SK-N-SH treated with all-trans-retinoic acid at 6 μM for 48 hours (cell line): ENCODE data around the gene CRADD.

Experiments used
- ATAC-seq: fragments of 200-7000 bp; cut with Tn5 transposase; 3 replicates; pipeline ENCODE4 v1.9.1; 2020; ENCODE audit warnings: mild to moderate bottlenecking, moderate library complexity
- ARNTL ChIP-seq: fragments of 450-650 bp; formaldehyde crosslinking; IDR thresholded peaks from 2 replicates; pipeline ENCODE4 v1.5.0; 2020; ENCODE audit warnings: low read depth, mild to moderate bottlenecking, moderate library complexity, borderline replicate concordance
- BACH2 ChIP-seq: fragments of 250-450 bp; sonication (Bioruptor Pico); IDR thresholded peaks from 2 replicates; pipeline ENCODE4 v1.9.0; 2021; ENCODE audit warnings: mild to moderate bottlenecking, borderline replicate concordance
- CREB5 ChIP-seq: fragments of 250-450 bp; sonication (Bioruptor Pico); IDR thresholded peaks from 2 replicates; pipeline ENCODE4 v1.5.1; 2020; ENCODE audit warnings: low read depth, mild to moderate bottlenecking, moderate library complexity
- CSDC2 ChIP-seq: fragments of 250-450 bp; sonication (Bioruptor Pico); IDR thresholded peaks from 2 replicates; pipeline ENCODE4 v1.5.0; 2020; ENCODE audit warnings: mild to moderate bottlenecking, moderate library complexity
- CSRNP3 ChIP-seq: fragments of 250-450 bp; sonication (Bioruptor Pico); IDR thresholded peaks from 2 replicates; pipeline ENCODE4 v1.5.1; 2021; ENCODE audit warnings: mild to moderate bottlenecking, moderate library complexity
- ESRRG ChIP-seq: fragments of 250-450 bp; sonication (Bioruptor Pico); IDR thresholded peaks from 2 replicates; pipeline ENCODE4 v1.6.1; 2021; ENCODE audit warnings: mild to moderate bottlenecking
- GLIS3 ChIP-seq: fragments of 250-450 bp; sonication (Bioruptor Pico); IDR thresholded peaks from 2 replicates; pipeline ENCODE4 v1.5.0; 2020; ENCODE audit warnings: mild to moderate bottlenecking, moderate library complexity
- ISL1 ChIP-seq: fragments of 250-450 bp; sonication (Bioruptor Pico); IDR thresholded peaks from 2 replicates; pipeline ENCODE4 v2.1.2; 2022; ENCODE audit warnings: mild to moderate bottlenecking, moderate library complexity
- OSR1 ChIP-seq: fragments of 250-450 bp; sonication (Bioruptor Pico); IDR thresholded peaks from 2 replicates; pipeline ENCODE4 v1.8.0; 2022; ENCODE audit warnings: moderate library complexity, mild to moderate bottlenecking, inconsistent platforms
- PATZ1 ChIP-seq: fragments of 250-450 bp; sonication (Bioruptor Pico); IDR thresholded peaks from 2 replicates; pipeline ENCODE4 v1.8.0; 2020; ENCODE audit warnings: mild to moderate bottlenecking, moderate library complexity, borderline replicate concordance
- PPARA ChIP-seq: fragments of 250-450 bp; sonication (Bioruptor Pico); IDR thresholded peaks from 2 replicates; pipeline ENCODE4 v1.5.0; 2020; ENCODE audit warnings: mild to moderate bottlenecking, borderline replicate concordance
- RARB ChIP-seq: fragments of 250-450 bp; sonication (Bioruptor Pico); IDR thresholded peaks from 2 replicates; pipeline ENCODE4 v1.8.0; 2021; ENCODE audit warnings: mild to moderate bottlenecking, moderate library complexity
- TCF4 ChIP-seq: fragments of 250-450 bp; sonication (Bioruptor Pico); IDR thresholded peaks from 2 replicates; pipeline ENCODE4 v1.8.0; 2021; ENCODE audit warnings: mild to moderate bottlenecking, moderate library complexity, borderline replicate concordance
- TOX ChIP-seq: fragments of 250-450 bp; sonication (Bioruptor Pico); IDR thresholded peaks from 2 replicates; pipeline ENCODE4 v1.8.0; 2021; ENCODE audit warnings: mild to moderate bottlenecking, moderate library complexity, borderline replicate concordance
- TSHZ2 ChIP-seq: fragments of 250-450 bp; sonication (Bioruptor Pico); IDR thresholded peaks from 2 replicates; pipeline ENCODE4 v1.5.0; 2020; ENCODE audit warnings: mild to moderate bottlenecking, moderate library complexity
- ZC3H10 ChIP-seq: fragments of 250-450 bp; sonication (Bioruptor Pico); IDR thresholded peaks from 2 replicates; pipeline ENCODE4 v1.5.1; 2021; ENCODE audit warnings: mild to moderate bottlenecking, moderate library complexity
- ZFP3 ChIP-seq: fragments of 250-450 bp; sonication (Bioruptor Pico); IDR thresholded peaks from 2 replicates; pipeline ENCODE4 v1.5.0; 2020; ENCODE audit warnings: mild to moderate bottlenecking, moderate library complexity
- ZFP30 ChIP-seq: fragments of 450-650 bp; formaldehyde crosslinking; IDR thresholded peaks from 2 replicates; pipeline ENCODE4 v1.5.0; 2022; ENCODE audit warnings: mild to moderate bottlenecking, moderate library complexity
- ZNF565 ChIP-seq: fragments of 450-650 bp; formaldehyde crosslinking; conservative IDR thresholded peaks from 2 replicates; pipeline ENCODE4 v1.5.0; 2020; ENCODE audit warnings: low read depth, mild to moderate bottlenecking, moderate library complexity
- ZNF70 ChIP-seq: fragments of 450-650 bp; formaldehyde crosslinking; IDR thresholded peaks from 2 replicates; pipeline ENCODE4 v1.5.0; 2020; ENCODE audit warnings: mild to moderate bottlenecking, moderate library complexity
- ZNF8 ChIP-seq: fragments of 450-650 bp; formaldehyde crosslinking; IDR thresholded peaks from 2 replicates; pipeline ENCODE4 v1.5.0; 2020; ENCODE audit warnings: mild to moderate bottlenecking, moderate library complexity

Gene CRADD

GRCh38 chr12:93882763-93883162 is 205.6 kb downstream of the CRADD start (continued):
- TF ChIP-seq PATZ1 (CRISPR knock-in tag) (peak; percentile 74; the same call in 1 of the 2 replicates), ARNTL (no peak), ZNF565 (CRISPR knock-in tag) (no peak; the same call in 1 of the 2 replicates), ISL1 (CRISPR knock-in tag) (peak; percentile 86), TOX (CRISPR knock-in tag) (no peak), ZNF8 (CRISPR knock-in tag) (0 out of 2 replicates have a peak, but pooled peaks have one; percentile 40), OSR1 (no peak), RARB (CRISPR knock-in tag) (no peak), PPARA (CRISPR knock-in tag) (no peak), ZC3H10 (CRISPR knock-in tag) (no peak), ESRRG (CRISPR knock-in tag) (no peak), CSDC2 (peak; percentile 93), ZFP3 (CRISPR knock-in tag) (peak; percentile 73; the same call in 1 of the 2 replicates), ZFP30 (peak; percentile 34; the same call in 1 of the 2 replicates), TCF4 (peak; percentile 44; the same call in 1 of the 2 replicates), GLIS3 (CRISPR knock-in tag) (peak; percentile 67; the same call in 1 of the 2 replicates)
- TF ChIP-seq, all 23 proteins: peak for 10

- peak; percentile 20; the same call in 2 of the 3 replicates for ATAC-seq
- TF ChIP-seq CREB5 (CRISPR knock-in tag) = no peak
- no peak for TF ChIP-seq PPARA (CRISPR knock-in tag)
- no peak for TF ChIP-seq ZNF70 (CRISPR knock-in tag)
- TF ChIP-seq ZFP30 = no peak
- TF ChIP-seq PATZ1 (CRISPR knock-in tag) = no peak
- no peak for TF ChIP-seq TSHZ2
- no peak for TF ChIP-seq CSRNP3
- no peak for TF ChIP-seq TCF4
- TF ChIP-seq ISL1 (CRISPR knock-in tag) = peak; percentile 31; the same call in 1 of the 2 replicates
- 0 out of 2 replicates have a peak, but pooled peaks have one; percentile 24 for TF ChIP-seq ZFP3 (CRISPR knock-in tag)
- TF ChIP-seq ZNF8 (CRISPR knock-in tag) = no peak
- TF ChIP-seq BACH2 (CRISPR knock-in tag) = no peak
- TF ChIP-seq, all 23 proteins: peak for 2
These were observed 206.4 kb downstream of the CRADD start for GRCh38 chr12:93883436-93884154.
